HUES6 (cell line): ENCODE results near the gene SIL1.

Source experiments
- H3K27ac ChIP-seq: 2 replicates; pipeline ENCODE4 v1.7.0; 2013; ENCODE audit warnings: low read depth, mild to moderate bottlenecking, low read length, inconsistent platforms
- H3K27me3 ChIP-seq: 2 replicates; pipeline ENCODE4 v1.6.1; 2013; ENCODE audit warnings: low read length; ENCODE audit not compliant: control insufficient read depth, insufficient read depth
- H3K36me3 ChIP-seq: 2 replicates; pipeline ENCODE4 v1.6.1; 2013; ENCODE audit warnings: low read length; ENCODE audit not compliant: control insufficient read depth, insufficient read depth
- H3K4me1 ChIP-seq: 2 replicates; pipeline ENCODE4 v1.6.1; 2013; ENCODE audit warnings: low read length; ENCODE audit not compliant: control insufficient read depth, insufficient read depth
- H3K4me3 ChIP-seq: 2 replicates; pipeline ENCODE4 v1.5.1; 2013; ENCODE audit warnings: low read depth, low read length
- H3K9ac ChIP-seq: one replicate; pipeline ENCODE4 v1.6.1; 2013; ENCODE audit warnings: mild to moderate bottlenecking, low read length
- H3K9me3 ChIP-seq: 2 replicates; pipeline ENCODE4 v1.6.1; 2013; ENCODE audit warnings: low read depth, low read length; ENCODE audit not compliant: control insufficient read depth, insufficient read depth

Gene SIL1

GRCh38 chr5:138964647-138965201, 233.4 kb downstream of the SIL1 start:
- Histone ChIP-seq H3K27ac (no peak overlapping the region; the same call in 1 of the 2 replicates), H3K4me3 (no peak overlapping the region), H3K4me1 (peaks cover 36% of the 10 kb centered on the region), H3K9me3 (no peaks in the 10 kb centered on the region), H3K27me3 (no peaks in the 10 kb centered on the region; the same call in 1 of the 2 replicates), H3K36me3 (no peaks in the 10 kb centered on the region), H3K9ac (no peak overlapping the region)

- Histone ChIP-seq H3K36me3 (no peaks in the 10 kb centered on the region), H3K4me1 (peaks cover 36% of the 10 kb centered on the region), H3K9ac (no peak overlapping the region), H3K27ac (no peak overlapping the region), H3K27me3 (no peaks in the 10 kb centered on the region), H3K9me3 (no peaks in the 10 kb centered on the region), H3K4me3 (no peak overlapping the region)
Observed at GRCh38 chr5:138963763-138964371, 234.3 kb downstream of the SIL1 start.

GRCh38 chr5:138962614-138963370, 235.4 kb downstream of the SIL1 start:
- H3K4me3 ChIP-seq: no peak overlapping the region
- H3K9ac ChIP-seq: no peak overlapping the region
- peaks cover 36% of the 10 kb centered on the region for H3K4me1 ChIP-seq
- H3K9me3 ChIP-seq: no peaks in the 10 kb centered on the region
- no peaks in the 10 kb centered on the region for H3K36me3 ChIP-seq
- no peaks in the 10 kb centered on the region for H3K27me3 ChIP-seq
- no peak overlapping the region for H3K27ac ChIP-seq

- Histone ChIP-seq H3K4me1 (peaks cover 33% of the 10 kb centered on the region), H3K27ac (no peak overlapping the region)
Observed at GRCh38 chr5:138961729-138962128, 236.4 kb downstream of the SIL1 start.

GRCh38 chr5:138961221-138961620, 236.9 kb downstream of the SIL1 start:
- no peaks in the 10 kb centered on the region for H3K27me3 ChIP-seq
- no peaks in the 10 kb centered on the region for H3K9me3 ChIP-seq
- no peak overlapping the region for H3K9ac ChIP-seq
- no peak overlapping the region for H3K4me3 ChIP-seq
- no peaks in the 10 kb centered on the region for H3K36me3 ChIP-seq
- peaks cover 33% of the 10 kb centered on the region for H3K4me1 ChIP-seq
- no peak overlapping the region for H3K27ac ChIP-seq

More at GRCh38 chr5:138961729-138962128, 236.4 kb downstream of the SIL1 start:
- Histone ChIP-seq H3K27me3 (no peaks in the 10 kb centered on the region), H3K9ac (no peak overlapping the region), H3K9me3 (no peaks in the 10 kb centered on the region), H3K36me3 (no peaks in the 10 kb centered on the region), H3K4me3 (no peak overlapping the region)

GRCh38 chr5:138960145-138960692, 237.9 kb downstream of the SIL1 start:
- Histone ChIP-seq H3K27me3 (no peaks in the 10 kb centered on the region), H3K36me3 (no peaks in the 10 kb centered on the region)

GRCh38 chr5:138956801-138957200, 241.4 kb downstream of the SIL1 start:
- H3K9me3 ChIP-seq: no peaks in the 10 kb centered on the region
- H3K4me3 ChIP-seq: no peak overlapping the region
- H3K9ac ChIP-seq: no peak overlapping the region
- H3K36me3 ChIP-seq: no peaks in the 10 kb centered on the region
- H3K4me1 ChIP-seq: peaks cover 22% of the 10 kb centered on the region
- no peaks in the 10 kb centered on the region for H3K27me3 ChIP-seq
- H3K27ac ChIP-seq: no peak overlapping the region

More at GRCh38 chr5:138960145-138960692, 237.9 kb downstream of the SIL1 start:
- no peaks in the 10 kb centered on the region for H3K9me3 ChIP-seq
- H3K9ac ChIP-seq: no peak overlapping the region
- H3K4me1 ChIP-seq: peaks cover 35% of the 10 kb centered on the region
- H3K27ac ChIP-seq: no peak overlapping the region
- no peak overlapping the region for H3K4me3 ChIP-seq

- H3K4me1 ChIP-seq: peaks cover 22% of the 10 kb centered on the region
- no peak overlapping the region for H3K4me3 ChIP-seq
- H3K9me3 ChIP-seq: no peaks in the 10 kb centered on the region
- H3K27me3 ChIP-seq: no peaks in the 10 kb centered on the region
- H3K9ac ChIP-seq: no peak overlapping the region
- no peaks in the 10 kb centered on the region for H3K36me3 ChIP-seq
- no peak overlapping the region for H3K27ac ChIP-seq
Observed at GRCh38 chr5:138955671-138956295, 242.4 kb downstream of the SIL1 start.

- Histone ChIP-seq H3K27me3 (no peaks in the 10 kb centered on the region), H3K4me1 (peaks cover 22% of the 10 kb centered on the region), H3K4me3 (no peak overlapping the region), H3K27ac (no peak overlapping the region), H3K9ac (no peak overlapping the region), H3K9me3 (no peaks in the 10 kb centered on the region), H3K36me3 (no peaks in the 10 kb centered on the region)
Observed at GRCh38 chr5:138955013-138955660, 243.0 kb downstream of the SIL1 start.

- Histone ChIP-seq H3K4me3 (no peak overlapping the region), H3K9ac (no peak overlapping the region), H3K9me3 (no peaks in the 10 kb centered on the region), H3K36me3 (no peaks in the 10 kb centered on the region), H3K27ac (no peak overlapping the region), H3K27me3 (no peaks in the 10 kb centered on the region), H3K4me1 (peaks cover 22% of the 10 kb centered on the region)
Observed at GRCh38 chr5:138954257-138955012, 243.7 kb downstream of the SIL1 start.
